AG04449 (cell line): ENCODE measurements around the gene S100Z.
"Not testable (repeated sequence)": the region's sequence is repeated elsewhere in the genome, so short reads cannot be mapped to it uniquely, and the experiment has no call there.

Experiments
- CTCF ChIA-PET: fragments of 350-600 bp; formaldehyde crosslinking; extraction: SDS; loops from one replicate; lab custom pipeline; 2021; ENCODE audit warnings: antibody characterized with exemption; lab: Yijun Ruan, JAX
- POLR2A ChIA-PET: fragments of 400-600, 350-600 bp; formaldehyde crosslinking; extraction: SDS; loops from one replicate; lab custom pipeline; 2020; ENCODE audit warnings: antibody characterized with exemption, inconsistent platforms; lab: Yijun Ruan, JAX
- DNase-seq: peaks from one replicate; pipeline ENCODE4 v3.0.0-alpha.2; 2010; ENCODE audit warnings: low read depth, low spot score
- H3K4me3 ChIP-seq: 2 replicates; pipeline ENCODE4 v1.5.1; 2011; ENCODE audit warnings: low read depth, mild to moderate bottlenecking, control low read depth, low read length
- CTCF ChIP-seq: IDR thresholded peaks from one replicate; pipeline ENCODE4 v1.5.1; 2011; ENCODE audit warnings: mild to moderate bottlenecking, moderate library complexity, low read length, control low read depth, inconsistent platforms; ENCODE audit not compliant: insufficient read depth; ENCODE audit errors: missing control alignments

The S100Z gene

GRCh38 chr5:76841361-76841760, 8.5 kb upstream of the S100Z start:
- CTCF ChIA-PET = interaction anchor here (0.9 to 1.8 kb wide), 3 partner anchors 9 to 67 kb away, joined by 3 to 6 read pairs (median 3); partner anchors contain the start of gene S100Z
- no peak for DNase-seq
- TF ChIP-seq CTCF = no peak
- H3K4me3 ChIP-seq = no peak overlapping the region
- POLR2A ChIA-PET = no interaction called here

- DNase-seq = no peak
- TF ChIP-seq CTCF = no peak
- ChIA-PET POLR2A (no interaction called here), CTCF (interaction anchor here (1.3 kb wide), 1 partner anchor 185 kb away, joined by 3 read pairs; the partner anchor contains the start of gene AGGF1)
- H3K4me3 ChIP-seq = no peak overlapping the region
Observed at GRCh38 chr5:76845890-76846289, 3.9 kb upstream of the S100Z start.

GRCh38 chr5:76850543-76851145, 830 bp downstream of the S100Z start:
- no peak overlapping the region for H3K4me3 ChIP-seq
- CTCF ChIA-PET = interaction anchor here (1.5 kb wide), 2 partner anchors 9 to 166 kb away, joined by 3 to 5 read pairs; no protein-coding TSS in a partner anchor
- no peak for DNase-seq
- no peak for TF ChIP-seq CTCF
- POLR2A ChIA-PET = no interaction called here

GRCh38 chr5:76851728-76852369, 2.0 kb downstream of the S100Z start:
- ChIA-PET POLR2A (no interaction called here), CTCF (interaction anchor here (1.4 kb wide), 1 partner anchor 226 kb away, joined by 3 read pairs; no protein-coding TSS in a partner anchor)
- DNase-seq = no peak
- TF ChIP-seq CTCF = no peak
- H3K4me3 ChIP-seq = no peak overlapping the region

GRCh38 chr5:76852772-76853171, 3.0 kb downstream of the S100Z start:
- no peak for DNase-seq
- no peak for TF ChIP-seq CTCF
- ChIA-PET POLR2A (no interaction called here), CTCF (interaction anchor here (1.3 kb wide), 1 partner anchor 15 kb away, joined by 4 read pairs; no protein-coding TSS in a partner anchor)
- H3K4me3 ChIP-seq = no peak overlapping the region

- DNase-seq, H3K4me3 ChIP-seq, POLR2A ChIA-PET: not testable (repeated sequence)
- CTCF ChIA-PET = interaction anchor here (1.3 kb wide), 1 partner anchor 14 kb away, joined by 4 read pairs; no protein-coding TSS in a partner anchor
Observed at GRCh38 chr5:76853741-76854140, 3.9 kb downstream of the S100Z start.
